Measurements from ENCODE around the gene SRD5A3.

DNA sequence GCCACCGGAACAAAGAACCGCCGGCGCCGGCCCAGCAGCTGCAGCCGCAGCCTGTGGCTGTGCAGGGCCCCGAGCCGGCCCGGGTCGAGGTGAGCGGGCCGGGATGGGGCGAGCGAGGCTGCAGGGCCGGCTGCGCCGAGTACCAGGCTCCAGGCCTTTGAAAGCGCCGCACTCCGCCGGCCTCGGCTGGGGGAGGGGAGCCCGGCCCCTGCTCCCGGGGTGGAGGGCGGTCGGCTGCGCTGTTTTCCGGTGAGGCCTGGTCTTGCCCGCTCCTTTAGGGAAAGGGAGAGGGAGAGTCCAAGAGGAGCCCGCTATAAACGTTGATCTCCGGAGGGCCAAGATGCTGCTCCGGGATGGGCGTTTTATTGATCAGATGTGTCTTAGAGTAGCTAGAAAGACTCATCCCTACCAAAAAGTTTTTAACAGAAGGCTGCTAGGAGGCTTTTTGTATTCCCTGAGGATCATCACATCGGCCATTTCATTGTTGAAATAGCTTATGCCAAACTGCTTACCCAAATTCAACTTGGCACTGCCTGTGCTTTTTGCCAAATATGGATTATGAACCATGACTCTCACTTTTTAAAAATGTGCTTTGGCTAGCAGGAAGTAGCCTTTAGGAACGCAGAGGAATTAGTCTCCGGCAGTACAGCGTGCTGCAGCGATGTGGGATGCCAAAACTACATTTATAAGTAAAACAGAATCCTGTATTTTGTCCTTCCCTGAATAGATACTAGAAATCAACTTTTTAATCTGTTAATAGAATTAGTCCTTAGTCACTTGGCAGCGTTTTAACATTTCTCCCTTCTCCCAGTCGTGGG is 50.5 kb downstream of the SRD5A3 start:
- TF ChIP-seq, protein P1, sequence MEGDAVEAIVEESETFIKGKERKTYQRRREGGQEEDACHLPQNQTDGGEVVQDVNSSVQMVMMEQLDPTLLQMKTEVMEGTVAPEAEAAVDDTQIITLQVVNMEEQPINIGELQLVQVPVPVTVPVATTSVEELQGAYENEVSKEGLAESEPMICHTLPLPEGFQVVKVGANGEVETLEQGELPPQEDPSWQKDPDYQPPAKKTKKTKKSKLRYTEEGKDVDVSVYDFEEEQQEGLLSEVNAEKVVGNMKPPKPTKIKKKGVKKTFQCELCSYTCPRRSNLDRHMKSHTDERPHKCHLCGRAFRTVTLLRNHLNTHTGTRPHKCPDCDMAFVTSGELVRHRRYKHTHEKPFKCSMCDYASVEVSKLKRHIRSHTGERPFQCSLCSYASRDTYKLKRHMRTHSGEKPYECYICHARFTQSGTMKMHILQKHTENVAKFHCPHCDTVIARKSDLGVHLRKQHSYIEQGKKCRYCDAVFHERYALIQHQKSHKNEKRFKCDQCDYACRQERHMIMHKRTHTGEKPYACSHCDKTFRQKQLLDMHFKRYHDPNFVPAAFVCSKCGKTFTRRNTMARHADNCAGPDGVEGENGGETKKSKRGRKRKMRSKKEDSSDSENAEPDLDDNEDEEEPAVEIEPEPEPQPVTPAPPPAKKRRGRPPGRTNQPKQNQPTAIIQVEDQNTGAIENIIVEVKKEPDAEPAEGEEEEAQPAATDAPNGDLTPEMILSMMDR (IDR thresholded peaks at IDR 0.05), result no peak
- TF ChIP-seq POLR2AphosphoS5 (IDR thresholded peaks at IDR 0.05; ENCODE audit: low read depth, low read length), result no peak
- TF ChIP-seq, protein P2, sequence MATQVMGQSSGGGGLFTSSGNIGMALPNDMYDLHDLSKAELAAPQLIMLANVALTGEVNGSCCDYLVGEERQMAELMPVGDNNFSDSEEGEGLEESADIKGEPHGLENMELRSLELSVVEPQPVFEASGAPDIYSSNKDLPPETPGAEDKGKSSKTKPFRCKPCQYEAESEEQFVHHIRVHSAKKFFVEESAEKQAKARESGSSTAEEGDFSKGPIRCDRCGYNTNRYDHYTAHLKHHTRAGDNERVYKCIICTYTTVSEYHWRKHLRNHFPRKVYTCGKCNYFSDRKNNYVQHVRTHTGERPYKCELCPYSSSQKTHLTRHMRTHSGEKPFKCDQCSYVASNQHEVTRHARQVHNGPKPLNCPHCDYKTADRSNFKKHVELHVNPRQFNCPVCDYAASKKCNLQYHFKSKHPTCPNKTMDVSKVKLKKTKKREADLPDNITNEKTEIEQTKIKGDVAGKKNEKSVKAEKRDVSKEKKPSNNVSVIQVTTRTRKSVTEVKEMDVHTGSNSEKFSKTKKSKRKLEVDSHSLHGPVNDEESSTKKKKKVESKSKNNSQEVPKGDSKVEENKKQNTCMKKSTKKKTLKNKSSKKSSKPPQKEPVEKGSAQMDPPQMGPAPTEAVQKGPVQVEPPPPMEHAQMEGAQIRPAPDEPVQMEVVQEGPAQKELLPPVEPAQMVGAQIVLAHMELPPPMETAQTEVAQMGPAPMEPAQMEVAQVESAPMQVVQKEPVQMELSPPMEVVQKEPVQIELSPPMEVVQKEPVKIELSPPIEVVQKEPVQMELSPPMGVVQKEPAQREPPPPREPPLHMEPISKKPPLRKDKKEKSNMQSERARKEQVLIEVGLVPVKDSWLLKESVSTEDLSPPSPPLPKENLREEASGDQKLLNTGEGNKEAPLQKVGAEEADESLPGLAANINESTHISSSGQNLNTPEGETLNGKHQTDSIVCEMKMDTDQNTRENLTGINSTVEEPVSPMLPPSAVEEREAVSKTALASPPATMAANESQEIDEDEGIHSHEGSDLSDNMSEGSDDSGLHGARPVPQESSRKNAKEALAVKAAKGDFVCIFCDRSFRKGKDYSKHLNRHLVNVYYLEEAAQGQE (IDR thresholded peaks at IDR 0.05; ENCODE audit: insufficient read depth in 1 of 2, low read depth in 2 of 2, low read length in 1 of 2), result no peak
- peak; percentile 72 for TF ChIP-seq TCF7L2 (IDR thresholded peaks at IDR 0.05; ENCODE audit: low read depth, low read length)
